GM19238 (cell line): Measurements from ENCODE around the gene SEPSECS.
"Not testable (repeated sequence)": the region's sequence is repeated elsewhere in the genome, so short reads cannot be mapped to it uniquely, and the experiment has no call there.

ENCODE experiments used
- DNase-seq: peaks from one replicate; pipeline ENCODE4 v3.0.0; 2011; ENCODE audit warnings: low spot score; ENCODE audit not compliant: insufficient read length

Gene SEPSECS

DNA sequence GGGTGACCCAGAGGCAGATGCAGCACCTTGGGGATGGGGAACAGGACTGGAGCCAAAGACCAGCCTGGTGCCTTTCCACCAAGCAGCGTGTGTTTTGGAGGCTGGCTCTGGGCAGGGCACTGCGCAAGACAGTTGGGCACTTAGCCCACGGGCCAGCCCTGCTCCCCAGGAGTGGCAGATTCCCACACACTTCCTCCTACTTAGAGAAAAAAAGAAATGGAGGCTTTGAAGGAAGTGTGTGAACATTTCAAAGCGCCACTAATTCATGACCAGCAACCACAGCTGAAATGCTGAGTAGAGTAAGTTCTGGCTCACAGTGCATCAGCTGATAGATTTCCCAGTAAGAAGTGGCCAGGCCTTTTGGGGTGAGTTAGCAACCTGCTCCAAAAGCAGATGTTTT is 74.6 kb downstream of the SEPSECS start:
- DNase-seq: no peak

DNA sequence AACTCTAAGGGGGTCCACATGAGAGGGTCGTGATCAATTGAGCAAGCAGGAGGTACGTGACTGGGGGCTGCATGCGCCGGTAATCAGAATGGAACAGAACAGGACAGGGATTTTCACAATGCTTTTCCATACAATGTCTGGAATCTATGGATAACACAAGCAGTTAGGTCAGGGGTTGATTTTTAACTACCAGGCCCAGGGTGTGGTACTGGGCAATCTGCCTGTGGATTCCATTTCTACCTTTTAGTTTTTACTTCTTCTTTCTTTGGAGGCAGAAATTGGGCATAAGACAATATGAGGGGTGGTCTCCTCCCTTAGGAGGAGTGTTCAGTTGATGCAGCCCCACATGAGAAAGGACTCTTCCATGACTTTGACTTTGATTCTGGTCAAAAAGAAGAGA is 76.8 kb downstream of the SEPSECS start:
- not testable (repeated sequence) for DNase-seq

DNA sequence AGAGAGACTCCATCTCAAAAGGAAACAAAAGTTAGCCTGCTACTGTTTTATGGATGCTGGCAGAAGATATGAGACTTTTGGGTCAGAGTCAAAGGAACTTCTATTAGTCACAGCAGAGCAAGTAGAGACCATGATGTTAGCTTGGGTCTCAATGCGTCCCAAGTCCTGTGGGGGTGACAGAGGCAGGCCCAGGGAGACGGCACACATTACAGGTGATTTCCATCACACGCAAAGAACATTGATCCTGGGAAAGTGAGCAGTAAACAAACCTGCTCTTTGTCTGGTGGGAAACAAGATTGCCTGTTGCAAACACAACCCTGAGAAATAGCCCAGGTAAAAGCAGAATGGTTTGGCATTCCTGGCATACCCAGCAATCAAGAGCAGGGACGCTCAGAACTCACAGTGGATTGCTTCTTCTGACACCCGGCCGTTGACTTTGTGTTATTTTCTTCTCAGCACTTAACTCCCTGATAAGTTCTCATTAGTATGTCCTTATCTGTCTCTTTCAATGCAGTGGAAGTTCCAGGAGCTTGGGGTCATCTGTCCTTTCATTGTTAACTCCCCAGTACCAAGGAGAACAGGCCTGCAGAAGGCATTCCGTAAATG is 78.3 kb downstream of the SEPSECS start:
- DNase-seq: no peak

GRCh38 chr4:25080571-25080970 is 79.7 kb downstream of the SEPSECS start:
- no peak for DNase-seq

DNA sequence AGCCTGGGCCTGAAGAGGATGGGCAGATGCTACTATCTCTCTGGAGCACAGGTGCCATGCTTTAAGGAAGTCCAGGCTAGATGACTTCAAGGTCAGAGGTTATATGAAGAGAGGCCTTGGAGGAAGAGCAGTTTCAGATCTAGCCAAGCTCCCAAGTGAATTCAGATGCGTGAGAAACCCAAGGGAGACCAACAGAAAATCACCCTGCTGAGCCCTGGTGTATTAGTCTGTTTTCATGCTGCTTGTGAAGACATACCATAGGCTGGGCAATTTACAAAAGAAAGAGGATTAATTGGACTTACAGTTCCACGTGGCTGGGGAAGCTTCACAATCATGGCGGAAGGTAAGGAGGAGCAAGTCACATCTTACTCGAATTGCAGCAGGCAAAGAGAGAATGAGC is 81.7 kb downstream of the SEPSECS start:
- DNase-seq: no peak

GRCh38 chr4:25076625-25077398 is 83.4 kb downstream of the SEPSECS start:
- no peak for DNase-seq

DNA sequence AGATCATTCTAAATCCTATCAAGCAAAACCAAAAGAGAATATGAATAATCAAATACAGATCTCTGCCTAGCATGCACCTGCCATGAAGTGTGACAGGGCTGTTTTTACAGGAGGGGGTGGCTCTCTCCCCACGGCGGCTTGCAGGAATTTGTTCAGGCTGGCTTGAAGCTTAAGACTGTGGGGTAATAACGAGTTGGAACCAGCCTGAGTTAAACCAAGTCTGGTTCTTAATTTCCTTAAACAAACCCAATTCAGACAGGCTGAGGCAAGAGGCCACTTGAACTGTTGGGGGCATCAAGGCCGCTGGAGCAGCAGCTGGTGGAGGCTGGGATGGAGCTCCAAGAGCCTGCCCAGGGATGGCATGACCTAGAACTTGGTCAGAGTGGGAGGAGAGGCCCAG is 84.4 kb downstream of the SEPSECS start:
- DNase-seq: no peak

DNA sequence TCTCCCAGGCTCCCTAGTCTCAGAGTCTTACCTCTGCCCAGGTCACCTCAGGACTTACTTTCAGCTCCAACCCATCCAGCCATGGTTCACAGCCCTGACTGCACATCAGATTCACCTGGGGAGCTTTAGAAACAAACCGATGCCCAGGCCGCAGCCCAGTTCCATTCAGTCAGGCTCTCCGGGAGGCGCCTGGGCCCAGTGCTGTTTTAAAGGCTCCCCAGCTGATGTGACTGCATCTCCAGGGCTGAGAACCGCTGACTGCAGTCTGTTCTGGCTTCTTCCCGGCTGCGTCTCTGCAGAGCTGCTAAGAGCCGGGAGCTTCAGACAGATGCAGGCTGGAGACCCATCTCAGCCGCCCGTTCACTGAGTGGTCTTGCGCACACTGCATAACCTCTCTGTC is 85.1 kb downstream of the SEPSECS start:
- DNase-seq: no peak

DNA sequence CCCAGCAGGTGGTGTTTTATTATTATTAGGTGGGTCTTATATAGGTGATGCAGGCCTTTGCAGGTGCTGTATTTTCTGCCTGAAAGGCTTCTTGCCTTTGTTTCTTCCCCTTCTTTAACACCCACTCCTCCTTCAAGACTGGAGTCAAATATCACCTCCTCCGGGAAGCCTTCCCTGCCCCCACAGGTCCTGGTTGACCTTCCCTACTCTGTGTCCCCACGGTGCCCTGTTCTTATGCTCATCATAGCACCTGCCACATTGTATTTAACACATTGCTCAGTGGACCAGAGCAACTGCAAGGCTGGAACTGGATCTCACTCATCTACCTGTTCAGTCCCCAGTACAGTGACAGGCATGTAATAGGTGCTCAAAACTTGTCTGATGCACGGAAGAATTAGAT is 89.7 kb downstream of the SEPSECS start:
- DNase-seq: no peak
